ENCODE measurements around the gene ARHGEF33. TPM values are rescaled to one million over a fixed set of nuclear protein-coding genes. Genes with fewer than 3 reads are reported as not detected.

ARHGEF33 gene
- total and polyA plus RNA-seq, 10 donors: 0.04 to 2.0 (median 0.40) TPM

DNA sequence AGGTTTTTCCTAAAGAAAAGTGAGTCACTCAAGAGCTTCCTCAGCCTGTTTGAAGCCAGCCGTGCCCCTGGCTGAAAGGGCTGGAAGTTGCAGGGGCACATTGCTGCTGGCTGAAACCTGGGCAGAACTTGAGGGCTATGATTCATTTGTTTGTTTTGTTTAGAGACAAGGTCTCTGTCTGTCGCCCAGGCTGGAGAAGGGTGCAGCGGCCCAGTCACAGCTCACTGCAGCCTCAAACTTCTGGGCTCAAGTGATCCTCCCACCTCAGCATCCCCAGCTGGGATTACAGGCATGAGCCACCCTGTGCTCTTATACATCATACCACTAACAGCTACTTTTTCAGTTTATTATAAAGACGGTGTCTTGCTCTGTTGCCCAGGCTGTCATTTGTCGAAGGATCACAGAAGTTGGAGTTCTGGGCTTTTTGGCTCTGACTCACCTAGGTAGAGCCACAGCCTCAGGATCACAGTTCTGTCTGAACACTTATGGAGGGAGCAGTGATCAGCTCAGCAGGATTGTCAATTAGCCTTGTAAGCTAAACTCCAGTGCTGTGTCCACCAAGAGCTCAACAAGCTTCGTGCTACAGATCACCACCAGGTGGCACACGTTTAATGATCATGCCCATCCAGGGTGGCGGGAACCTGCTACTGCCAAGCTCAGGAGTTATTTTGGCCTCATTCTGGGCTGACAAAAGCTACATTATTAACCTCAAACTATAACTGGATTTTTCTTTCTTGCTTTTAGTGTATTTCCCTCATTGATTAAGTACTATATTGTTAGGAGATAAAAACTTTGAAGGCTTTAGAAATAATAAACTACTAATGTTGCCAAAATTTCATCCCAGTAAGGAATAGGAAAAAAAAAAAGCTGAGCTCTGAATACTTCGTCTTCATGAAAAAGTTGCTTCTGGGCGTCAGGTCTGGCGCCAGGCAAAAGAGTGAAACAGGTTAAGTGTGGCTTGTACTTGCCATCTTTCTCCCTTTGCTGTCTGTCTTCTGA, 57.9 kb downstream of the ARHGEF33 start:
- no peaks in the 10 kb centered on the region for H3K27me3 ChIP-seq (replicated peaks in 1 of 7)
- no peak overlapping the region for H3K27ac ChIP-seq
- no peaks in the 10 kb centered on the region for H3K4me1 ChIP-seq
- no peaks in the 10 kb centered on the region for H3K9me3 ChIP-seq
- DNase-seq: peak; percentile 77
- WGBS, 5 donors: 64 to 72% (median 68%) methylated on average over 11 of the region's 11 CpGs
- no peak for TF ChIP-seq POLR2A (IDR thresholded peaks at IDR 0.05)
- TF ChIP-seq, protein P1, sequence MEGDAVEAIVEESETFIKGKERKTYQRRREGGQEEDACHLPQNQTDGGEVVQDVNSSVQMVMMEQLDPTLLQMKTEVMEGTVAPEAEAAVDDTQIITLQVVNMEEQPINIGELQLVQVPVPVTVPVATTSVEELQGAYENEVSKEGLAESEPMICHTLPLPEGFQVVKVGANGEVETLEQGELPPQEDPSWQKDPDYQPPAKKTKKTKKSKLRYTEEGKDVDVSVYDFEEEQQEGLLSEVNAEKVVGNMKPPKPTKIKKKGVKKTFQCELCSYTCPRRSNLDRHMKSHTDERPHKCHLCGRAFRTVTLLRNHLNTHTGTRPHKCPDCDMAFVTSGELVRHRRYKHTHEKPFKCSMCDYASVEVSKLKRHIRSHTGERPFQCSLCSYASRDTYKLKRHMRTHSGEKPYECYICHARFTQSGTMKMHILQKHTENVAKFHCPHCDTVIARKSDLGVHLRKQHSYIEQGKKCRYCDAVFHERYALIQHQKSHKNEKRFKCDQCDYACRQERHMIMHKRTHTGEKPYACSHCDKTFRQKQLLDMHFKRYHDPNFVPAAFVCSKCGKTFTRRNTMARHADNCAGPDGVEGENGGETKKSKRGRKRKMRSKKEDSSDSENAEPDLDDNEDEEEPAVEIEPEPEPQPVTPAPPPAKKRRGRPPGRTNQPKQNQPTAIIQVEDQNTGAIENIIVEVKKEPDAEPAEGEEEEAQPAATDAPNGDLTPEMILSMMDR (IDR thresholded peaks at IDR 0.05 in 8 of 11, conservative IDR thresholded peaks at IDR 0.05 in 3 of 11): peak; percentile 25 to 76 (median 62)
- no peaks in the 10 kb centered on the region for H3K36me3 ChIP-seq
- H3K4me3 ChIP-seq: no peak overlapping the region
- intact Hi-C loops (cut with DNase I; ENCODE audit: low total_unique reads): loop anchor here (5.0 kb wide), 1 partner anchor 285 kb away; no protein-coding TSS in a partner anchor

DNA sequence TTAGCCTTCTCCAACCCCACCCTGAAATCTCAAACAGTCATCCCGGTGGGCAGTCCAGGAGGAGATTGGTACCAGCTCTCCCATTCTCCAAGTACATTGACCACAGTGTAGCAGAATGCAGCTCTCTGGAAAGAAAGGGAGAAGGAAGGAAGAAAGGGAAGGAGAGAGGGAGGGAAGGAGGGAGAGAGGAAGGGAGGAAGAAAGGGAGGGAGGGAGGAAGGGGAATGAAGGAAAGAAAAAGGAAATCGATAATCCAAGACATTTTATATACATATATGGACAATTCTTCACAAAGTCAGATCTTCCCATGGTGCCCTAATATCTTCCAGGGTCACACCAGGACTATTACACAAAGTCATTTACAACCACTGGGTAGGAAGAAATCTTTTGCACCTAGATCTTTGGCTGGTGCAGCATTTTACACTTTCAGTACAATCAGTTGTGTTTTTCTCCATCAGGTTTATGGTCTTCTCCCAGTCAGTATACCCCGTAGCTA, 58.8 kb downstream of the ARHGEF33 start:
- no peaks in the 10 kb centered on the region for H3K36me3 ChIP-seq
- TF ChIP-seq POLR2AphosphoS5 (IDR thresholded peaks at IDR 0.05) (no peak), POLR2A (IDR thresholded peaks at IDR 0.05) (no peak)
- TF ChIP-seq, protein P1 (IDR thresholded peaks at IDR 0.05 in 8 of 11, conservative IDR thresholded peaks at IDR 0.05 in 3 of 11): no peak
- no peaks in the 10 kb centered on the region for H3K4me1 ChIP-seq
- intact Hi-C loops (cut with DNase I; ENCODE audit: low total_unique reads): loop anchor here (5.0 kb wide), 1 partner anchor 284 kb away; no protein-coding TSS in a partner anchor
- no peaks in the 10 kb centered on the region for H3K27me3 ChIP-seq (replicated peaks in 1 of 7)
- no peak overlapping the region for H3K4me3 ChIP-seq
- H3K27ac ChIP-seq: no peak overlapping the region
- WGBS, 5 donors: 79 to 95% (median 86%) methylated on average over 3 of the region's 3 CpGs
- no peak for DNase-seq
- H3K9me3 ChIP-seq: no peaks in the 10 kb centered on the region

DNA sequence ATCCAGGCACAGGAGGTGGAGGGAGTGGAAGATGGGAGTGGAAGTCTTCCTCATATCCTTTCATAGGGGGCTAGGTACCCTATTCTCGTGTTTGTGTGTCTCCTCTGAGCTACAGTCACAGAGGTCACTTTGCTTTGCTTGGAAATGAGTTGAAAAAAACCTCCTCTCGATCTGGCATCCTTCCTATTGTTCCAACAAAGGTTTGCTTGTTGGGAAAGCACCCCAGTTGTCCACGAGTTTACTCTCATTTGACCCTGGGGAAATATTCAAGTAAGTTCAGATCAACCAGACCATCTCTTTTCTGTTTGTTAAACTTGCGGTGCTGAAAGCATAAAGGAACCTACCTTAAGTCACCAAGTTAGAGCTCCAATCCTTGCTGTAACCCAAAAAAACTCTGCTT, 59.3 kb downstream of the ARHGEF33 start:
- Histone ChIP-seq H3K4me1 (no peaks in the 10 kb centered on the region), H3K27me3 (replicated peaks in 1 of 7) (no peaks in the 10 kb centered on the region), H3K36me3 (no peaks in the 10 kb centered on the region), H3K27ac (no peak overlapping the region), H3K9me3 (no peaks in the 10 kb centered on the region), H3K4me3 (no peak overlapping the region)
- DNase-seq: no peak
- intact Hi-C loops (cut with DNase I; ENCODE audit: low total_unique reads): loop anchor here (5.0 kb wide), 1 partner anchor 283 kb away; no protein-coding TSS in a partner anchor
- 69 to 86% (median 78%) methylated on average over 4 of the region's 4 CpGs for WGBS, 5 donors
- no peak for TF ChIP-seq POLR2AphosphoS5 (IDR thresholded peaks at IDR 0.05)
- no peak for TF ChIP-seq POLR2A (IDR thresholded peaks at IDR 0.05)
- TF ChIP-seq, protein P1 (IDR thresholded peaks at IDR 0.05 in 8 of 11, conservative IDR thresholded peaks at IDR 0.05 in 3 of 11): no peak

DNA sequence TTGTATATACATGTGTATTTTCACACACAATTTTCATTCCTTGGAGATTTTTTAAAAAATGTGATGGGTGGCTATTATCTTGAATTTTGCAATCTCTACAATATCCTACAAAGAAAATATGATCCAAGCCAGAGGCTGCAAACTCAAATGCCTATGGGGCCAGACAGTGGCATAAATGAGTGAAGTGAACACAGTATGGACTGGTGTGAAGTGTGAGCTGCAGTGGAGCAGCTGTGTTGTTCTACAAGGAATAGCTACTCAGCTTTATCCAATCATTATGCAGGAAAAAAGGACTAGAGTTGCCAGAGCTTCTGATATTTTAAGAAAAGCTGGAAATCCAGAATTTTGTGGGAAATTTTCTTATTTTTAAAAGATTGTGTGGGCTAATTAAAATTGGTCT, 62.1 kb downstream of the ARHGEF33 start:
- TF ChIP-seq POLR2AphosphoS5 (IDR thresholded peaks at IDR 0.05) (no peak), POLR2A (IDR thresholded peaks at IDR 0.05) (no peak)
- Histone ChIP-seq H3K27ac (no peak overlapping the region), H3K4me1 (no peaks in the 10 kb centered on the region), H3K4me3 (no peak overlapping the region), H3K9me3 (no peaks in the 10 kb centered on the region), H3K36me3 (no peaks in the 10 kb centered on the region), H3K27me3 (replicated peaks in 1 of 7) (no peaks in the 10 kb centered on the region)
- intact Hi-C loops (cut with DNase I; ENCODE audit: low total_unique reads): no loop called here
- no peak for DNase-seq

All from spleen (tissue), 11 donors.